GM19035 (cell line): Measurements from ENCODE around the gene XAGE5.
"Not testable (repeated sequence)": the region's sequence is repeated elsewhere in the genome, so short reads cannot be mapped to it uniquely, and the experiment has no call there.

Experiments
- ATAC-seq: cut with Tn5 transposase; IDR thresholded peaks from one replicate; pipeline ENCODE4 v1.9.1; 2021; ENCODE audit not compliant: unreplicated experiment

Gene XAGE5

GRCh38 chrX:52811065-52811625 lies at the start of gene XAGE5:
Gene XAGE5, plus strand, starts transcription at chrX:52811287. Its CDS starts 1,280 bp downstream, at chrX:52812567.
- no peak for ATAC-seq

GRCh38 chrX:52765983-52766382 lies 45.1 kb upstream of the XAGE5 start:
- ATAC-seq: not testable (repeated sequence)

- ATAC-seq: not testable (repeated sequence)
Observed at GRCh38 chrX:52773504-52773903, 37.6 kb upstream of the XAGE5 start.

- not testable (repeated sequence) for ATAC-seq
Observed at GRCh38 chrX:52797327-52797726, 13.8 kb upstream of the XAGE5 start, which contains the start of gene SPANXN5. Gene SPANXN5, minus strand, starts transcription at chrX:52797427. Its CDS starts 79 bp downstream, at chrX:52797348.

- not testable (repeated sequence) for ATAC-seq
Observed at GRCh38 chrX:52804876-52805275, 6.2 kb upstream of the XAGE5 start.

- ATAC-seq: no peak
Observed at GRCh38 chrX:52819788-52820187, 8.7 kb downstream of the XAGE5 start.

GRCh38 chrX:52821079-52821760 lies 10.1 kb downstream of the XAGE5 start:
- ATAC-seq: no peak

GRCh38 chrX:52824608-52825007 lies 13.5 kb downstream of the XAGE5 start:
- ATAC-seq: no peak

- ATAC-seq: no peak
Observed at GRCh38 chrX:52830551-52830950, 19.5 kb downstream of the XAGE5 start.

- ATAC-seq: no peak
Observed at GRCh38 chrX:52839137-52839536, 28.1 kb downstream of the XAGE5 start.

GRCh38 chrX:52843619-52844018 lies 32.5 kb downstream of the XAGE5 start:
- not testable (repeated sequence) for ATAC-seq

GRCh38 chrX:52852110-52852860 lies 41.2 kb downstream of the XAGE5 start:
- no peak for ATAC-seq

GRCh38 chrX:52856991-52857525 lies 46.0 kb downstream of the XAGE5 start:
- ATAC-seq: not testable (repeated sequence)

GRCh38 chrX:52865343-52865998 lies 54.4 kb downstream of the XAGE5 start:
- no peak for ATAC-seq
